GM19035 (cell line): ENCODE data around the gene SNCB.
A peak's percentile ranks its signal among the peaks of the same experiment; 100 is the strongest.

Experiments
- ATAC-seq: cut with Tn5 transposase; IDR thresholded peaks from one replicate; pipeline ENCODE4 v1.9.1; 2021; ENCODE audit not compliant: unreplicated experiment

Gene SNCB

DNA sequence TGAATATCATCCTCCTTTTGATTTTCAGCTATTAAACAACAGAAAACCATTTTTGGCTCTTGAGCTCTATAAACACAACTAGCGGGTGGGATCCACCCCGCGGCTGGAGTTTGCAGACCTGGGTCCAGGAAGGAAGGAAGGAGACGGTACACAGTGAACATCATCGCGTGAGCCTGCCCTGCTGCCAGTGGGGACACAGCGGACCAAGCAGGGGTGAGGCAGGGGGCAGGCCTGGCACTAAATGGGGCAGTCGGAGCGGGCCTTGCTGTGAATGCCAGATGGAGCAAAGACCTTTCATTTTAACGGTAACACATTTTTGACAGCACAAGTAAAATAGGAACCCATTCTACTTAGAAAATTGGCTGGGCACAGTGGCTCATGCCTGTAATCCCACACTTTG lies 31.3 kb upstream of the SNCB start:
- ATAC-seq = no peak

DNA sequence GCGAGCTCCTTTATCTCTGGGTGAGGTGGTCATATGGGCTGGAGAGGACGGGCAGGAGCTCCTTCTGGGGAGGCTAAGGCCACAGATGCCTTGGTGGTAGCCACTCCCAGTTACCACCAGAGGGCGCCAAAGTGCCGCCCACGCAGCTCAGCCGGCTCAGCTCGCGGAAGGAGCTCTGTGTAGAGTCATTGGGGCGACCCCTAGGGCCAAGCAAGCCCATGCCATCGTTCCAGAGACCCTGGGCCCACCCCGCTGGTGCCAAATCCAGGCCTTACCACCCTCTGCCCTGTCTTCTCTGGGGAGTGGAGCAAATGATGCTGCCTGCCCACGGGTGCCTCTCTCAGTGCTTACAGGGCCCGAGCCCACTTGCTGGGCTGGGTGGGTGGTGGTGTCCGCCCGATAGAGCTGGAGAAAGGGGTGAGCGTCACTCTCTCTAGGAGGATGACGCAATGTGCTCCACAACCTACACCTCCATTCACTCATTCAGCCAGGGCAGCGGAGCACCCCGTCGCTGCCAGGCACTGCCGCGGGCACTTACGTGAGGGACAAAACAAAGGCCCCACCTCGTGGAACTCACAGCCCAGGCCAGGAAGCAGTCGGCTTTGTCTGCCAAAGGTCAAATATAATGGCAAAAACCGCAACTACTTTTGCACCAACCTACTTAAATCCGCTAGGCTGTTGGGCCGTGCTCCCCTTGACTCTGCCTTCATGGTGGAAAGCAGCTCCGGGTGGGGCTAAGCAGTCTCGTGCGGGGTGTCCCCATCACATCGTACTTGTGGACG lies 30.7 kb upstream of the SNCB start:
- ATAC-seq = peak; percentile 78

DNA sequence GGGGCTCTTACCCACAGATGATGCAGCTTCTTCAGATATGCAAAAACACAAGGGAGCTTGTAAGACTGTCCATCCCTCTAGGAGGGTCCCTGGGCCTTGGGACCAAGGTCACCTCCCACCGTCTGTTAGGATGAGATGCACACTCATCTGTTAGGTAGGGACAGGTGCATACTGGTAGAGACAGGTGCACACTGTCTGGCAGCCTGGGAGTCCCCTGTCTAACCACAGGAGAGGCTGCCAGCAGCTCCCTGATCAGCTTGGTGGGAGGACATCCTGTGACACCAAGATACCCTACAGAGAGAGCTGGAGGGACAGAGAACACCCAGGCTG lies 30.2 kb upstream of the SNCB start:
- ATAC-seq = peak; percentile 35

DNA sequence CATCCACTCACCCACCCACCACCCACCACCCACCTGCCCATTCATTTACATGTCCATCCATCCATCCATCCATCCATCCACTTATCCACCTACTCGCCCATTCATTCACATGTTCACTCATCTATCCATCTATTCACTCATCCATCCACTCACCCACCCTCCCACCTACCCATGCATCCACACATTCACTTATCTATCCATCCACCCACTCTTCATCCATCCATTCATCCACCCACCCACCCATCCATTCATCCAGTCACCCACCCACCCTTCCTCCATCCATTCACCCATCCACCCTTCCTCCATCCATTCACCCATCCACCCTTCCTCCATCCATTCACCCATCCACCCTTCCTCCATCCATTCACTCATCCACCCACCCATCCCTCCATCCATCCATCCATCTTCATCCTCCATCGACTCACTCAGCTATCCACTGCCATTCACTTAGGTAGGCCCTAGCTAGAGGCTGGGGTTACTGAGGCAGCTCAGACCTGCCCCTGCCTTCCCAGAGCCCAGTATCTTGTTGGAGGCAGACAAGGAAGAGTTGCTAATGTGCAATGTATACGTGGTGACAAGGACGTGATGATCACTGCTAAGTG lies 29.6 kb upstream of the SNCB start:
- no peak for ATAC-seq

DNA sequence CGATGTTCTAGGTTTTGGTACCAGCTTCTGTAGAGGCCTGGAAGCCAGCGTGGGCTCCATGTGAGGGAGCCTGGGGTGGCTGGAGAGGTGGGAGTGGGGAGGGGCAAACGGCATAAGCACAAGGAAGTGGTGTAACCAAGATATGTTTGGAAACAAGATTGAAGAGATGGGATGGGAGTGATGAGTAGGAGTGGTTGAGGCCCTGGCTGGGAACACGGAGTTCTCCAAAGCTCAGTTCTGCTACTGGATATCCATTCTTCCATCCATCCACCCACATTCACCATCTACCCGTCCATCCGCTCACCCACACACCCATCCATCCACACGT lies 29.1 kb upstream of the SNCB start:
- ATAC-seq = no peak

DNA sequence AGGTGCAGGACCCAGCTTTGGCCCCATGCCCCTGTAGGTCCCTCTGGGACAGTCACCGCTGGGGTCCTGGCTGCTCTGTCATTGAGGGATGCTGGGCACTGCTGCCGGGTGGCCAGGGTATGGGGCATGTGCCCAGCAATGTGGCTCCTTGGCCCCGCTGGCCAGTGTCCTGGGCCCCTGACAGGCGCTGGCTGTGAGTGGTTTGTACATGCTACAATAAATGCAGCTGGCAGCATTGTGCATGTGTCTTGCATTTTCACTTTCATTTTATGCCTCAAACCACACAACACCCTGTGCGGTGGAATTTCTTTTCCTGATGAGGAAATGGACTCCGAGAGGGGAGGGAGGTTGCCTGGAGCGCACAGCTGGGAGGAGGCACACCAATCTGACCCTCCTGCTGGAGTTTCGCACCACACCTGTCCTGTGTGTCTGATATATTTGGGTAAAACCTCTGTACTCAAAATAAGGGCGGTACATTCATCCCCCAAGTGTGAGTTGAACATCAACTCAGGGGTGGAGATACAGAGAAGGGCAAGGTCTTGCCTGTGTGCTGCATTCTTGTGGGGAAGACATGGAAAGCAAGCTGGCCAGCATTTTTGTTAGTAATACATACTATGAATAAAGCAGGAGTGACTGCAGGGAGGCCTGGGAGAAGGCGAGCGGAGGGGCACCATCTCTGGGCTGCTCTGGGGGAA lies 28.6 kb upstream of the SNCB start:
- no peak for ATAC-seq

DNA sequence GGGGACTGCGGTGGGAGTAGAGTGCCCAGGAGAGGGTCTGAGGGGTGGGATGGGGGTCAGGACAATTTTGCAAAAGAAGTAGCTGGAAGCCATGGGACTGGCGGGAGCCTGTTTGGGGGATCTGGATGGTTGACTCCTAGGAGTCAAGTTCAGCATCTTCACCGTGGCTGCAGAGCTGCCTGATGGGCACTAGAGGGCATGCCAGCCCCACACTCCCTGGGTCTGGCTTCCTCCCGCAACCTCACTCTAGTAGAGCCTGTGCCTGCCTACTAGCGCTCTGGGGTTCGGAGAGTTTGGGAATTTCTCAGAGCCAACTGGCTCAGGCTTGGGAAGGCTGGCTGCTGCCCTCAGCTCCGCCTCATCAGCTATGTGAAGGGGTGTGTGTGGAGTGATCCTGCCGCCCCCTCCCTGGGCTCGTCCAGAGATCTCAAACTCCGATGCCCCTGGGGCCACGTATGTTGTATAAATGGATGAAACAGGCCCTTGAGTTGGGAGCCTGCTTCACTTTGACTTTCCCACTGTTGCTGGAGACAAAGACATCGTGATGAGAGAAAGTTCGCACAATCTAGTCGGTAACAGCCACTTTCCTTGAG lies 27.8 kb upstream of the SNCB start:
- no peak for ATAC-seq

DNA sequence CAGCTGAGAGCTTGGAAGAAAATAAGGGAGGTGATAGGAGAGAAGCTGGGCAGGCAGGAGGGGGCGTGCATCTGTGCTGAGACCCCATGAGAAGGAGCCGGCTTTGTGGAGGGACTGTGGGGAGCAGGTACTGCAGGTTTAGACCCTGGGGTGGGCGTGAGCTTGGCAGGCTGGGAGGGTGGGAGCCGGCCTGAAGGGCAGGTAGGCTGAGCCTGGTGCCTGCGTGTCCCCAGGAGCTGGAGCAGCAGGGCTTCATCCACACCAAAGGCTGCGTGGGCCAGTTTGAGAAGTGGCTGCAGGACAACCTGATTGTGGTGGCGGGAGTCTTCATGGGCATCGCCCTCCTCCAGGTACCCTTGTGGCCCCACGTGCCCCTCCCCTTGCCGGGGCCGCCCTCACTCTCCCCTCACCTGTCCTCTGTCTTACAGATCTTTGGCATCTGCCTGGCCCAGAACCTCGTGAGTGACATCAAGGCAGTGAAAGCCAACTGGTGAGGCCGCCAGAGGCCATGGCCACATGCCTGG lies 26.2 kb upstream of the SNCB start:
- no peak for ATAC-seq

DNA sequence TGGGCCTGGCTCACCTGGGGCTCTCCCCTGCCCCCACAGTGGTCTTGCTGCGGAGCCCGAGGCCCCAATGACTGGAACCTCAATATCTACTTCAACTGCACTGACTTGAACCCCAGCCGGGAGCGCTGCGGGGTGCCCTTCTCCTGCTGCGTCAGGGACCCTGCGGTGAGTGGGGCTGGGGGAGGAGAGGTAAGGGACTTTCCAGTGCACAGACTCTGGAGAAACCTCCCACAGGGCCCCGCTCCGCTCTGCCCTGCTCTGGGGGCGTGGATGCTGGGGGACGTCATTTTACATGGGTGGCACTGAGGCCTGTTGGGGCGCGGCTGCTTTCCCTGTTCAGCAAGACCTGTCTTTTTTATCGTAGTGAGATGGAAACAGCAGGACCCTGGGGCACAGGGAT lies 24.5 kb upstream of the SNCB start:
- ATAC-seq = no peak

DNA sequence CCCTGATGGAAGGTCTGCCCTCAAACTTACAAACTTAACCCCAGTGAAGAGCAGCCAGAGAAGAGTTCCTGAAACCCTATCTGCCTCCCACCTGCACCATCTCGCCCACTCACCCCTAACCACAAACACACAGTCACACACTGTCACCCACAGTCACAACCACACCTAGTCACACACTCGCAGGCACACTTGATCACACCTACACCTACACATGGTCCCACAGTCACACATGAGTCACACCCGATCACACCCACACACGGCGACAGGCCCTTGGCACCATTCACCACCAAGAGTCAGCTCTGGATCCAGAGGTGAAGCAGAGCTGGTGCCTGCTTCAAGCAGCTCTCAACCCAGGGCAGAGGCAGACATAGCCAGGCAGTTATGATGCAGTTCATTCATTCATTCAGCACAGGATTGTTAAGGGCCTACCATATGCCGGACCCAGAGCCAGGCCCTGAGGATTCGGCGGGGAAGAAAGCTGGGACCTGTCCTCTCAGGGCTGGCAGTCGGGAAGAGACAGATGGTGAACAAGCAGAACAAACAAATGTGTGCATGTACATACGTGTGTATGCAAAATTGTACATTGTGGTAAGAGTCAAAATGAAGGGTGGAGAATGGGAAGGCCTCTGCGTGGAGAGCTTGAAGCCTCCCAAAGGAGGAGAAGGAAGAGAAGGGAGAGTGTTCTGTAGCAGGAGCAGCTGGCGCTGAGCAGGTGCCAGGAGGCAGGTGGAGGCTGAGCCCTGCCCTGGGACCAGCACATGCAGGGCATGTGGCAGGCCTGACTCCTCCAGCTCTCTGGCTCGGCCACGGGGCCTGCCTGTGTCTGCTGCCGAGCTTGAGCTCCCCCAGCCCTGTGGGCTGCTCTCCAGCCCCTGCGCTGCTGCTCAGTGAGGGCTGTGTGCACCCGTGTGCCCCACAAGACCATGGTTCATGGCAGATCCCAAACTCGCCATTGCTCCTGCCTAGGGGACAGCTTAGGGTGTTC lies 23.4 kb upstream of the SNCB start:
- ATAC-seq = no peak

DNA sequence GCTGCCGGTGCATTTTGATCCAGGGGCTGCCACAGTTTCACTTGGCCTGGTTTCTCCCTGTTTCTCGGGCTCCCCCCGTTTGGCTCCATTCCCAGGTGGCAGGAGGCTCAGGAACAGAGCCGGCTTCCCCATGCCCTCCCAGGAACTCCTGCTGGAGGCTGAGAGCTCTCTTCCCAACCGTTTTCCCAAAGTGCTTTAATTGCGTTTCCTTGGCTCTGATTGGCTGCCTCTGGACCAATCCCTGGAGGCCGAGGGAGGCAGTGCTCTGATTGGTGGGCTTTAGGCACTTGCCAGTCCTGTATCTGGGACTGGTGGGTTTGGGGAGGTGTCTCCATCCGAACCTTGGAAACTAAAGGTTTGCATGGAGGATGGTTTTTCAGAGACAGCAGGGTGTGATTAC lies 21.8 kb upstream of the SNCB start:
- no peak for ATAC-seq

DNA sequence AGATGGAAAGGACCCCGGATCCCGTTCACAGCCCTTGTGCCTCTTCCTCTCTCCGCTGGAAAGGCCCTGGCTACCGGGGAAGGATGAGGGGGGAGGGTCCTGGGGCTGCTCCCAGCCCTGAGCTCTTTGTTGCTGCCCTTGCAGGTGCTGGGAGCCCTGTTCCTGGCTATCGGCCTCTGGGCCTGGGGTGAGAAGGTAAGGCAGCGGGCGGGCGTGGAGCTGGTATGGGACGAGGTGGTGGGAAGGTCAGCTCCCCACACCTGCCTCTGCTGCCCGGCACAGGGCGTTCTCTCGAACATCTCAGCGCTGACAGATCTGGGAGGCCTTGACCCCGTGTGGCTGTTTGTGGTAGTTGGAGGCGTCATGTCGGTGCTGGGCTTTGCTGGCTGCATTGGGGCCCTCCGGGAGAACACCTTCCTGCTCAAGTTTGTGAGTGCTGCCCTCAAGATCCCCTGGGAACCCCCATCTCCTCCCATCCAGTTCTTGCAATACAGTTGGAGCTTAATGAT lies 21.2 kb upstream of the SNCB start:
- no peak for ATAC-seq

DNA sequence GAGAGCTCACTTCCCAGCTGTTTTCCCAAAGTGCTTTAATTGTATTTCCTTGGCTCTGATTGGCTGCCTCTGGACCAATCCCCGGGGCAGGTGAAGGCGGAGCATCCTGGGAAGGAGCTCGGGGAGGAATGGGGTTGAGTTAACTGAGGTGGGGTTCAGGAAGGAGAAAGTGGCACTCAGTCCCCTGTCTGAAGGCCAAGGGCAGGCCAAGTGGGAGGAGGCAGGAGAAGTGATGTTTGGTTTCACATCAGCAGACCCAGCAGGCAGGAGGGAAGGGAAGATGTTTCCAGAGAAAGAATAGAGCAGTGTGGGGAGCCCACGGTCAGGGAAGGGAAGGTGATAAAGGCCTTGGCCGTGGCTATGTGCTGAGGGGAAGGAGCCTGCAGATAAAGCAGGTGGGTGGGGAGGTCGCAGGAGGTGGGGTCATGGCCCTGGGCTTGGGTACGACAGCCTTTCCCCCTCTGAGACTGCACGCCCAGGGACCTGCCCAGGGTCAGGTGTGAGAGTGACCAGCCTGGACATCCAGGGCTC lies 20.1 kb upstream of the SNCB start:
- ATAC-seq = no peak

DNA sequence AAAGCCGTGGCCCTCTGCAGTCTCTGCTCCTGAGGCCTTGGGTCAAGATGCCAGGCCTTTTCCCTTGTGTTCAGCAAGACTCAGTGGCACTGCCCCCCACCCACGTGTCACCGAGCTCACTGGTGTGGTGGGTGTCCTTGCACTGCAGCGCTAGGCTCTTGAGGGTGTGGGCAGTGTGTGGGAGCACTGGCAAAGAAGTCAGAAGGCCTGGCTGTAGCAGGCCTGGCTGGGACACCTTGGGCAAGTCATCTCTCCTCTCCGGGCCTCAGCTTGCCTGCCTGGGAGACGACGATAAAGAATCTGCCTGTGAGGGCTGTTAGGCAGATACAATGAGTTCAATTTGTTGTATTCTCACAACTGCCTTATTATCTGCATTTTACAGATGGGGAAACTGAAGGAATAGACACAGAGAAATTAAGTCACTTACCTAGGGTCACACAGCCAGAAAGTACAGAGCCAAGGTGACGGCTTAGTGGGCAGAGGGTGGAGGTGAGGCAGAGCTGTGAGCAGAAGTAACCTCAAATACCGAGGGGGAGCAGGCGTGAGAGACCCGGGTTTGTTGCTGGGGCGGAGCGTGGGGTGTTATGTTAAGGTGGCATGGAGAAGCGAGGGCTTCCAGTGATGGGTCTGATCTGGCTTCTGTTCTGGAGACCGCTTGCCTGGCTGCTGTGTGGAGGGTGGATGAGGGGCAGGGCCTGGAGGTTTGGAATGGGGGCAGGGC lies 18.3 kb upstream of the SNCB start:
- ATAC-seq = no peak

DNA sequence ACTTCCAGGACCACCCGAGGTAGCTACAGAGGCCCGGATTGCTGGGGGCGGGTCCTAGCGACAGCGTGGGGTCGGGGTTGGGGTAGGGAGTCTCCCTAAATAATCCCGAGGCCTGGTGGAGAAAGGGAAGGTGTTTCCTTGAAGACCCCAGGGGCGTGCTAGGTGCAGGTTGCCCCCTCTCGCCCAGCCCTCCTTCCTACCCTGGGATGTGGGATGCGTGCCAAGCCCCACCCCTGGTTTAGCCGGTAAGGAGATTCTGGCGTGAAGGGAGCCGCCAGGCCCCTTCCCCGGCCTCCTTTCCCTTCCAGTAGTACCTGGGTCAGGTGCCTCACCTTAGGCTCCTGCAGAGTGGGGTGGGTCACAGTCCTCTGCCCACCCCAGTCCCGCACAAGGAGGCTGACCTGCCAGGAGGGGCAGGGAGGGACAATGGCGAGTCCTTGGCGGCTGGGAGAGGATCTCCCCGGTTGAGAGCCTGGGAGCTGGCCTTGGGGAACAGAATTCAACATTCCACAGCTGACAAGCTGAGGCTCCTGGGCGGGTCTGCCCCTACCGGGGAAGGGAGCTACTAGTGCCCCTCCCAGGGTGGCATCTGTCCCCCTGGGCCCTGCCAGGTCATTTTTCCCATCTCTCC lies 17.6 kb upstream of the SNCB start:
- no peak for ATAC-seq

DNA sequence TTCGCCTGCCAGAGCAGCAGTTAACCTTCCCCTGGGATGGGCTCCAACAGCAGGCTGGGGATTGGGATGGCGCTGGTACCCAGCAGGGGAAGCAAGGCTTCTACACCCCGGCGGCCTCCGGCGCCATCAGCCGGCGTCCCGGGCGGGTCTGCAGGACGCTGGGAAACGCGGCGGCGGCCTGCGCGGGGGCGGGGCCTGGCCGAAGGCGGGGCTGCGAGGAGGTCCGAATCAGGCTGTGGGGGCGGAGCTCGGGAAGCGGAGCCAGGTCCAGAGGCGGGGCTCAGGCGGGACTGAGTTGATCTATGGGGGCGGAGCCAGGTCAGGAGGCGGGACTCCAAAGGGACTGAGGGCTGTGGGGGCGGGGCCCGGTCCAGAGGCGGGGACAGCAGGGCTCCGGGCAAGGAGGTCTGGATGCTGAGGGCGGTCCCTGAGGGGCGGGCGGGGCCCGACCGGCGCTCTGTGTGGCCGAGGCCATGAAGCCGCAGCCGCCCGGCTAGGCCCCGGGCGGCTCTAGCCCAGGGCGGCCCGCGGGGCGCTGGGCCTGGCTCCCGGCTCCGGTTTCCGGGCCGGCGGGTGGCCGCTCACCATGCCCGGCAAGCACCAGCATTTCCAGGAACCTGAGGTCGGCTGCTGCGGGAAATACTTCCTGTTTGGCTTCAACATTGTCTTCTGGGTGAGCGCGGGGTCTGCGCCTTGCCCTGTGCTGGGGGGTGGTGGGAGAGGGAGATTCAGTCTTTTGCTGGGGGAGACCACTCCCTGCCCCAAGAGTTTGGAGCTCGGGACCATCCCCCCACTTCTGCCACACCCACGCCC lies 16.9 kb upstream of the SNCB start, which contains the start of gene TSPAN17:
TSS of gene TSPAN17 (plus strand) at position 455 of the 813 bp plus-strand sequence. CDS start at position 587, 132 bp downstream.
- ATAC-seq = peak; percentile 91

DNA sequence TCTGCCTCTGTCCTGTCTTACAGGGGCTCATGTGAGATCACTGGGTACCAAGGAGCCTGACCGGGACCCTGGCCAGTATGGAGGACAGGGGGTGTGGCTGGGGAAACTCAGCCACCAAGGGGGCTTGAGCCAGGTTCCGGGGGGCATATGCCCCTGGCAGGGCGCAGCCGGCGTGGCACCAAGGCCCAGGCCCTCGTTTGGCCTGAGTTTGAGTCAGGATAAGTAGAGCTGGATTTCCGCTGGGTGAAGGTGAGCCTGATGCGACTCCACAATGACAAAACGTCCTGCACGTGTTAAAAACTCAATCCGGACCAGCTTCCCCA lies 16.3 kb upstream of the SNCB start:
- peak; percentile 21 for ATAC-seq

DNA sequence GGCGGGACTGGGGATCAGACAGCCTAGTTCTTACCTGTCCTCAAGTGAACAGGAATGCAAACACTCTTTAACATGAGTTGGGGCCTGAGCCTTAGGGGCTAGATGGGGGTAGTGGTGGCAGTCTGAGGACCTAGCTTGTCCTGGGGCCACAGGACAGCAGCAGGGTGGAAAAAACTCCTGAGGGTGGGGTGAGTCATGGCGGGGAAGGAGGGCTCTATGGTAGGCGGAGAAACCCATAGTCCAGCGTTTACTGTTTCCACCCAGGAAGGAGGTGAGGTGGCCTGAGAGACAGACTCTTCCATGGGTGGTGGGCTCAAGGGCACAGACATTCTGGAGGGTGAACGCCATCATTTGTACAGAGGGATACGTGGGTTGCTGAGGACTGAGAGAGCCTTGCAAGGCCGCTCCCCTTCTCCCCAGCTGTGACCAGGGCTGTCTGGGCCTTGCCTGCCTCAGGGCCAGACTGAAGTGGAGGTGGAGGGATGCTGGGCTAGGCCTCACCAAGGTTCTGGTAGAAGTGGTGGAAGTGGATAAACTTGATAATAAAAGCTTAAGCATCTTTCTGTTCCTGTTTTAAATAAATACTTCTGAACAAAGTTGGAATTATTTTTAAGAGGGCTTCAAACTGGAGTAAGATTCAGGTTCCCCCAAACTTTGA lies 15.8 kb upstream of the SNCB start:
- no peak for ATAC-seq
